Renal cortex interstitium (tissue), 11 donors: Measurements from ENCODE around the gene HRH2. TPM values are rescaled to one million over a fixed set of nuclear protein-coding genes. Genes with fewer than 3 reads are reported as not detected.
"Not testable (repeated sequence)": the region's sequence is repeated elsewhere in the genome, so short reads cannot be mapped to it uniquely, and the experiment has no call there.

Experiments
- DNase-seq, 11 donors: peaks; one replicate each; pipeline ENCODE4 v3.0.0-alpha.2; 2013; ENCODE audit warnings: low read depth in 9 of 11, low spot score in 4 of 11; ENCODE audit errors: extremely low read depth in 1 of 11
- polyA plus RNA-seq, 3 donors: library from polyadenylated mRNA; unstranded; fragments of 120-200 nt; gene quantifications; one replicate each; pipeline ENCODE4 v1.2.1, GENCODE V29; 2013; ENCODE audit not compliant: insufficient read length in 3 of 3

HRH2 gene
- polyA plus RNA-seq, 3 donors, result 2.6 to 3.2 (median 2.7) TPM

- no peak for DNase-seq
These were observed 43.1 kb downstream of the HRH2 start for GRCh38 chr5:175700991-175701390.

GRCh38 chr5:175701797-175702196, 43.9 kb downstream of the HRH2 start:
- no peak for DNase-seq

- no peak for DNase-seq
These were observed 48.6 kb downstream of the HRH2 start for GRCh38 chr5:175706499-175706898.

- no peak for DNase-seq
These were observed 50.0 kb downstream of the HRH2 start for GRCh38 chr5:175707751-175708375.

- DNase-seq, result no peak
These were observed 51.5 kb downstream of the HRH2 start for GRCh38 chr5:175709276-175709781.

GRCh38 chr5:175710326-175710725, 52.5 kb downstream of the HRH2 start:
- no peak for DNase-seq

GRCh38 chr5:175711031-175711430, 53.2 kb downstream of the HRH2 start:
- DNase-seq, result no peak

- DNase-seq, result no peak
These were observed 53.8 kb downstream of the HRH2 start for GRCh38 chr5:175711472-175712312.

GRCh38 chr5:175712313-175712680, 54.4 kb downstream of the HRH2 start:
- DNase-seq, result no peak

- no peak for DNase-seq
These were observed 54.8 kb downstream of the HRH2 start for GRCh38 chr5:175712681-175713085.

GRCh38 chr5:175713930-175714329, 56.1 kb downstream of the HRH2 start:
- DNase-seq, result no peak

GRCh38 chr5:175714479-175715085, 56.7 kb downstream of the HRH2 start:
- no peak for DNase-seq

- DNase-seq, result no peak
These were observed 58.0 kb downstream of the HRH2 start for GRCh38 chr5:175715627-175716522.

GRCh38 chr5:175717837-175718236, 60.0 kb downstream of the HRH2 start:
- no peak for DNase-seq

GRCh38 chr5:175718401-175719108, 60.7 kb downstream of the HRH2 start:
- no peak for DNase-seq

- not testable (repeated sequence) for DNase-seq
These were observed 61.2 kb downstream of the HRH2 start for GRCh38 chr5:175719109-175719432.

GRCh38 chr5:175724314-175725275, 66.7 kb downstream of the HRH2 start:
- DNase-seq, result no peak

- DNase-seq, result no peak
These were observed 70.4 kb downstream of the HRH2 start for GRCh38 chr5:175728316-175728715.
